ENCODE measurements around the gene MYLK.

The MYLK gene

GRCh38 chr3:123687286-123687685 lies 196.8 kb downstream of the MYLK start:
- TF ChIP-seq, protein P1, sequence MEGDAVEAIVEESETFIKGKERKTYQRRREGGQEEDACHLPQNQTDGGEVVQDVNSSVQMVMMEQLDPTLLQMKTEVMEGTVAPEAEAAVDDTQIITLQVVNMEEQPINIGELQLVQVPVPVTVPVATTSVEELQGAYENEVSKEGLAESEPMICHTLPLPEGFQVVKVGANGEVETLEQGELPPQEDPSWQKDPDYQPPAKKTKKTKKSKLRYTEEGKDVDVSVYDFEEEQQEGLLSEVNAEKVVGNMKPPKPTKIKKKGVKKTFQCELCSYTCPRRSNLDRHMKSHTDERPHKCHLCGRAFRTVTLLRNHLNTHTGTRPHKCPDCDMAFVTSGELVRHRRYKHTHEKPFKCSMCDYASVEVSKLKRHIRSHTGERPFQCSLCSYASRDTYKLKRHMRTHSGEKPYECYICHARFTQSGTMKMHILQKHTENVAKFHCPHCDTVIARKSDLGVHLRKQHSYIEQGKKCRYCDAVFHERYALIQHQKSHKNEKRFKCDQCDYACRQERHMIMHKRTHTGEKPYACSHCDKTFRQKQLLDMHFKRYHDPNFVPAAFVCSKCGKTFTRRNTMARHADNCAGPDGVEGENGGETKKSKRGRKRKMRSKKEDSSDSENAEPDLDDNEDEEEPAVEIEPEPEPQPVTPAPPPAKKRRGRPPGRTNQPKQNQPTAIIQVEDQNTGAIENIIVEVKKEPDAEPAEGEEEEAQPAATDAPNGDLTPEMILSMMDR (IDR thresholded peaks at IDR 0.05; ENCODE audit: insufficient read depth, low read depth, low read length, missing control alignments): no peak
- DNase-seq (ENCODE audit: low read depth): no peak
- no peak overlapping the region for H3K4me3 ChIP-seq (ENCODE audit: low read depth, low read length)

GRCh38 chr3:123686251-123686650 lies 197.9 kb downstream of the MYLK start:
- H3K4me3 ChIP-seq (ENCODE audit: low read depth, low read length): no peak overlapping the region
- TF ChIP-seq, protein P1 (IDR thresholded peaks at IDR 0.05; ENCODE audit: insufficient read depth, low read depth, low read length, missing control alignments): no peak
- no peak for DNase-seq (ENCODE audit: low read depth)

GRCh38 chr3:123685780-123686179 lies 198.4 kb downstream of the MYLK start:
- DNase-seq (ENCODE audit: low read depth): no peak
- TF ChIP-seq, protein P1 (IDR thresholded peaks at IDR 0.05; ENCODE audit: insufficient read depth, low read depth, low read length, missing control alignments): no peak

DNA sequence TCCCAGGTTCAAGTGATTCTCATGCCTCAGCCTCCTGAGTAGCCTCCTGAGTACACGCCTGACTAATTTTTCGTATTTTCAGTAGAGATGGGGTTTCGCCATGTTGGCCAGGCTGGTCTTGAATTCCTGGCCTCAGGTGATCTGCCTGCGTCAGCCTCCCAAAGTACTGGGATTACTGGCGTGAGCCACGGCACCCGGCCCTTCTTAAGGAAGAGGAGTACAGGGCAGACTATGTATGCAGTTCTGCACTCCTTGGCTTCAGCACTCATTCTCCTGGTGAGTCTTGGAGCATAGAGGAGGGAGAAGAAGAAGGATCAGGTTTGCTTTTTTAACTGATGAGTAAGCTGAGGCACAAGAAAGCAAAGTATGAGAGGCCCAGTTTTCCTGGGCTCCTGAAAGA lies 199.5 kb downstream of the MYLK start:
- no peak for DNase-seq (ENCODE audit: low read depth)
- TF ChIP-seq, protein P1 (IDR thresholded peaks at IDR 0.05; ENCODE audit: insufficient read depth, low read depth, low read length, missing control alignments): no peak
- no peak overlapping the region for H3K4me3 ChIP-seq (ENCODE audit: low read depth, low read length)

More at GRCh38 chr3:123685780-123686179, 198.4 kb downstream of the MYLK start:
- H3K4me3 ChIP-seq (ENCODE audit: low read depth, low read length): no peak overlapping the region

DNA sequence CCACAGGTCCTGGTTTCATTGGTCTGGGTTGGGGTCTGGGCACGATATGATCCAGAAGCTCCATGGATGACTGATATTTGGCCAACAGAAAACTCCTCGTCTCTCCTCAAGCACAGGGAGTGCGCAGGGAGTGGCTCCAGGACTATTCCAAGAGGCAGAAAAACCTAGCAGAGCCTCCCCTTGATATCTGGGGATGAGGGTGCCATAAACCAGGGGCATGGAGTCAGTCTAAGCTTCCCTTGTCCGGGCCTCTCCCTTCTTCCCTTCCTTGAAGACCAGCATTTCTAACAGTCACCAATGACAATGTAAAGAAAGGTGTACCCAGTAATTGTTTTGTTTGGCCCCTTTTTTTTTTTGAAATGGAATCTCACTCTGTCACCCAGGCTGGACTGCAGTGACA lies 199.9 kb downstream of the MYLK start:
- no peak for DNase-seq (ENCODE audit: low read depth)
- no peak overlapping the region for H3K4me3 ChIP-seq (ENCODE audit: low read depth, low read length)
- TF ChIP-seq, protein P1 (IDR thresholded peaks at IDR 0.05; ENCODE audit: insufficient read depth, low read depth, low read length, missing control alignments): no peak

GRCh38 chr3:123683505-123684154 lies 200.5 kb downstream of the MYLK start:
- TF ChIP-seq, protein P1 (IDR thresholded peaks at IDR 0.05; ENCODE audit: insufficient read depth, low read depth, low read length, missing control alignments): no peak
- DNase-seq (ENCODE audit: low read depth): no peak
- no peak overlapping the region for H3K4me3 ChIP-seq (ENCODE audit: low read depth, low read length)

All from GM12865 (cell line).